BLaER1 treated with 17β-estradiol and CSF1 and Interleukin-3, amounts not matched to agents 10 nM and 100 nM (cell line): ENCODE measurements around the gene CCDC9.

ENCODE experiments used
- H3K27ac ChIP-seq, 11 experiments: shearing (Covaris generic); formaldehyde crosslinking; 2 replicates each; pipeline ENCODE4 v1.8.1; 2022
- H3K27me3 ChIP-seq, 11 experiments: shearing (Covaris generic); formaldehyde crosslinking; 2 replicates each; pipeline ENCODE4 v1.8.1; 2022
- H3K36me3 ChIP-seq, 11 experiments: shearing (Covaris generic); formaldehyde crosslinking; 2 replicates each; pipeline ENCODE4 v1.8.1; 2022
- H3K4me1 ChIP-seq, 10 experiments: shearing (Covaris generic); formaldehyde crosslinking; 2 replicates each; pipeline ENCODE4 v1.8.1; 2022
- H3K4me2 ChIP-seq, 11 experiments: shearing (Covaris generic); formaldehyde crosslinking; 2 replicates each; pipeline ENCODE4 v1.8.1; 2022
- H3K4me3 ChIP-seq, 10 experiments: shearing (Covaris generic); formaldehyde crosslinking; 2 replicates each; pipeline ENCODE4 v1.8.1; 2022
- H3K9ac ChIP-seq, 11 experiments: shearing (Covaris generic); formaldehyde crosslinking; 2 replicates each; pipeline ENCODE4 v1.8.1; 2022
- H3K9me3 ChIP-seq, 11 experiments: shearing (Covaris generic); formaldehyde crosslinking; replicated peaks in 1 of 11; 2 replicates each; pipeline ENCODE4 v1.8.1; 2022
- H4K20me1 ChIP-seq, 11 experiments: shearing (Covaris generic); formaldehyde crosslinking; 2 replicates each; pipeline ENCODE4 v1.8.1; 2022
- Cebpa-rat ChIP-seq, 11 experiments: shearing (Covaris generic); IDR thresholded peaks; 2 replicates each; pipeline ENCODE4 v1.8.1; 2022

CCDC9 gene

DNA sequence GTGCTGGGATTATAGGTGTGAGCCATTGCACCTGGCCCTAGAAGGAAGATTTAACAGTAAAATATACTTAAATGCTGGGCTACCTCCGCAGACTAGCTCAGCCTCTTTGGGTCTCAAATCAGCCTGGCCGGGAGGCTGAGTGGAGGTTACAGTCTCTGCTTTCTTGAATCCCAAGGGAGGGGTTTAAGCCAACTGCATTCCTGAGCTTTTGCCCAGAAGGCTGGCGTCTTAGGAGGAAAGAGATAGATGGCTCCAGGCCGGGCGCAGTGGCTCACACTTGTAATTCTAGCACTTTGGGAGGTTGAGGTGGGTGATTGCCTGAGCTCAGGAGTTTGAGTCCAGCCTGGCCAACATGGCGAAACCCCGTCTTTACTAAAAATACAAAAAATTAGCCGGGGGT is 52.7 kb downstream of the CCDC9 start:
- Histone ChIP-seq H3K9me3 (peaks cover 0 to 20% (median 0%) of the 10 kb centered on the region in 11 experiments; a peak in 6 of 22 replicates), H3K9ac (peak overlapping the region in 4 of 11 experiments; percentile 30 to 88 (median 80); a peak in 7 of 22 replicates), H3K27me3 (peaks cover 9 to 99% (median 83%) of the 10 kb centered on the region in 11 experiments), H3K36me3 (peaks cover 0 to 35% (median 0%) of the 10 kb centered on the region in 11 experiments; a peak in 6 of 22 replicates), H3K27ac (peak overlapping the region in 4 of 11 experiments; percentile 8 to 78 (median 62); a peak in 4 of 22 replicates), H3K4me2 (peak overlapping the region; percentile 69 to 95 (median 79)), H3K4me1 (peaks cover 20 to 79% (median 38%) of the 10 kb centered on the region in 10 experiments), H4K20me1 (peaks cover 0 to 12% (median 0%) of the 10 kb centered on the region in 11 experiments; a peak in 5 of 22 replicates), H3K4me3 (peak overlapping the region in 5 of 10 experiments; percentile 5 to 75 (median 66); a peak in 10 of 20 replicates)
- TF ChIP-seq Cebpa-rat (IDR thresholded peaks at IDR 0.05) = no peak

DNA sequence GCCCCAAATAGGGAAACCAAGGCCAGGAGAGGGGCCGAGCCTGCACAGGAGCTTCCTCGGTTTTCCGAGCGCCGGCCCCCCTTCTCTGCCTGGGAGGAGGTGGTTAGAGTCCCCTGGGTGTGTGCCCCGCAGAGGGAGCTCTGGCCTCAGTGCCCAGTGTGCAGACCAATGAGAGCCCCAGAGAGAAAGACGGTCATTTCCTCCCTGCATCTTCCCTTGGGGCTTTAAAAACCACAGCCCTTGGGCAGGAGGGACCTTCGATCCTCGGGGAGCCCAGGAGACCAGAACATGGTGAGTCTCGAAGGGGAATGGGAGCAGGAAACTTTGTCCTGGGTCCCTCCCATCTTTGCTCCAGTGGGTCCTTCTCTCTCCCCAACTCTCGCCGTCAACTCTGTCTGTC is 53.3 kb downstream of the CCDC9 start, which contains the start of gene C5AR1:
TSS of gene C5AR1 (plus strand) at position 254 of the 400 bp plus-strand sequence. CDS start at position 289, 35 bp downstream.
- TF ChIP-seq Cebpa-rat (IDR thresholded peaks at IDR 0.05) = no peak
- H3K27me3 ChIP-seq = peaks cover 3 to 96% (median 78%) of the 10 kb centered on the region in 11 experiments; a peak in 20 of 22 replicates
- H3K9me3 ChIP-seq = peaks cover 0 to 26% (median 0%) of the 10 kb centered on the region in 11 experiments; a peak in 7 of 22 replicates
- peak within 1 kb of the TSS in 5 of 11 experiments; percentile 8 to 78 (median 56); a peak in 10 of 22 replicates for H3K27ac ChIP-seq
- peaks cover 20 to 79% (median 37%) of the 10 kb centered on the region in 10 experiments for H3K4me1 ChIP-seq
- H4K20me1 ChIP-seq = peaks cover 0 to 12% (median 0%) of the 10 kb centered on the region in 11 experiments; a peak in 5 of 22 replicates
- peak within 1 kb of the TSS in 5 of 11 experiments; percentile 1 to 88 (median 72); a peak in 9 of 22 replicates for H3K9ac ChIP-seq
- H3K4me2 ChIP-seq = peak within 1 kb of the TSS; percentile 69 to 95 (median 79)
- H3K36me3 ChIP-seq = peaks cover 0 to 41% (median 0%) of the 10 kb centered on the region in 11 experiments; a peak in 6 of 22 replicates
- peak within 1 kb of the TSS in 6 of 10 experiments; percentile 6 to 75 (median 63); a peak in 10 of 20 replicates for H3K4me3 ChIP-seq

DNA sequence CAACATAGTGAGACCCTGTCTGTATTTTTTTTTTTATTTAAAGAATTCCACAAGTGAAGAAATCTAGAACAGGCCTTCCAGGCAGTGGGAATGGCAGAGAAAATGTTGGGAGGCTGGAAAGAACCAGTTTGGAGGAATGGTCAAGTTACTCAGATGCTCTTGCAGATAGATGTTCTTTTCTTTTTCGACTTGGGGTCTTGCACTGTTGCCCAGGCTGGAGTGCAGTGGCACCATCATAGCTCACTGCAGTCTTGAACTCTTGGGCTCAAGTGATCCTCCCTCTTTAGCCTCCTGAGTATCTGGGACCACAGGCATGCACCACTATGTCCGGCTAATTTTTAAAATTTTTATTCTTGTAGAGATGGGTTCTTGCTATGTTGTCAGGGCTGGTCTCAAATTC is 54.0 kb downstream of the CCDC9 start:
- peak overlapping the region in 3 of 11 experiments; percentile 56 to 78 (median 69); a peak in 7 of 22 replicates for H3K27ac ChIP-seq
- peaks cover 0 to 89% (median 70%) of the 10 kb centered on the region in 11 experiments; a peak in 19 of 22 replicates for H3K27me3 ChIP-seq
- peak overlapping the region in 4 of 11 experiments; percentile 30 to 88 (median 80); a peak in 7 of 22 replicates for H3K9ac ChIP-seq
- peak overlapping the region in 5 of 10 experiments; percentile 6 to 75 (median 66); a peak in 8 of 20 replicates for H3K4me3 ChIP-seq
- TF ChIP-seq Cebpa-rat (IDR thresholded peaks at IDR 0.05) = no peak
- peak overlapping the region in 9 of 11 experiments; percentile 28 to 95 (median 79); a peak in 16 of 22 replicates for H3K4me2 ChIP-seq
- peaks cover 0 to 12% (median 0%) of the 10 kb centered on the region in 11 experiments; a peak in 5 of 22 replicates for H4K20me1 ChIP-seq
- H3K9me3 ChIP-seq = peaks cover 0 to 31% (median 0%) of the 10 kb centered on the region in 11 experiments; a peak in 7 of 22 replicates
- H3K36me3 ChIP-seq = peaks cover 0 to 44% (median 0%) of the 10 kb centered on the region in 11 experiments; a peak in 6 of 22 replicates
- H3K4me1 ChIP-seq = peaks cover 20 to 79% (median 41%) of the 10 kb centered on the region in 10 experiments

DNA sequence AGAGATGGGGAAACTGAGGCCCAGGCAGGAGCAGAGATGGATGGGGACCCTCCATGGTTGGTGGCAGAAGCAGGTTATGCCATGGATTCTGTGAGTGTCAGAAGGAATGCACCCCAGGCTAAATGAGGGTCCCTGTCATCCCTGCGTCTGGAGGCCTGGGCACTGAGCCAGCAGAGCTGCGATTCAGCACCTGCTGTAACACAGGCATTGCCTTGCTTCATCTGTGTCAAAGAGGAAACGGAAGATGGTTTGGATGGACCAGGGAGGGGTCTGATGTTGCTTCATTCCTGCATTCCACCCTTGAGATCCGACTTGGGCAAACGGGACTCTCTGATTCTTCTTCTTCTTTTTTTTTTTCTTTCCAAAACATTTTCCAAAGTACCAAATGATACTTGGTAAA is 54.5 kb downstream of the CCDC9 start:
- peaks cover 0 to 31% (median 0%) of the 10 kb centered on the region in 11 experiments; a peak in 7 of 22 replicates for H3K9me3 ChIP-seq
- H3K36me3 ChIP-seq = peaks cover 0 to 45% (median 0%) of the 10 kb centered on the region in 11 experiments; a peak in 6 of 22 replicates
- H3K9ac ChIP-seq = peak overlapping the region in 3 of 11 experiments; percentile 72 to 88 (median 87); a peak in 6 of 22 replicates
- peaks cover 20 to 80% (median 44%) of the 10 kb centered on the region in 10 experiments for H3K4me1 ChIP-seq
- H3K4me3 ChIP-seq = peak overlapping the region in 4 of 10 experiments; percentile 60 to 75 (median 70); a peak in 9 of 20 replicates
- peak overlapping the region in 3 of 11 experiments; percentile 56 to 78 (median 69); a peak in 5 of 22 replicates for H3K27ac ChIP-seq
- H3K27me3 ChIP-seq = peaks cover 0 to 84% (median 65%) of the 10 kb centered on the region in 11 experiments; a peak in 19 of 22 replicates
- TF ChIP-seq Cebpa-rat (IDR thresholded peaks at IDR 0.05) = peak in 4 of 11 experiments; percentile 36 to 60 (median 48); a peak in 4 of 22 replicates
- peak overlapping the region in 9 of 11 experiments; percentile 25 to 95 (median 76); a peak in 16 of 22 replicates for H3K4me2 ChIP-seq
- H4K20me1 ChIP-seq = peaks cover 0 to 12% (median 0%) of the 10 kb centered on the region in 11 experiments; a peak in 5 of 22 replicates

DNA sequence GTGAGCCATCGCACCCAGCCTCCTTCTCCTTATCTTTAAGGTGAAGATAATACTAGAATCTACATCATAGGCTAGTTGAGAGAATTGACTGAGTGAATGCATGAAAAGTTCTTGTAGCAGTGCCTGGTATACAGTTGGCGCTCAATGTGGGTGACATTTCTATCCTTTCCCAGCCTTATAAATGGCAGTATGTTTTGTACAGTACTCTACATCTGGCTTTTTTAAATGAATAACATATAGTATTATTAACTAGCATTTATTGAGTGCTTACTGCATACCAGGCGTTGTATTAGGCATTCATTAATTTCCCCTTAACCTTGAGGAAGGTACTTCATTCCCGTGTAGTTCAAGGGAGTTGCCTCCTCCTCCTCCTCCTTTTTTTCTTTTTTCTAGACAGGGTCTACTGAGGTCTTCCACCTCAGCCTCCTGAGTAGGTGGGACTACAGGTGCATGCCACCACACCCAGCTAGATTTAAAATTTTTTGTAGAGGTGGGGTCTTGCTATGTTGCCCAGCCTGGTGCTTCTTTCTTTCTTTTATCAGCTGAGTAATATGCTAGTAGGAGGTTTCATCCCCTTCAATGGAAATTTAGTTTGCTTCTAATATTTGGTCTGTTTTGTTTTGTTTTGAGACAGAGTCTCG is 56.2 kb downstream of the CCDC9 start:
- peaks cover 0 to 36% (median 0%) of the 10 kb centered on the region in 11 experiments; a peak in 7 of 22 replicates for H3K9me3 ChIP-seq
- peak overlapping the region in 3 of 11 experiments; percentile 79 to 95 (median 94); a peak in 6 of 22 replicates for H3K4me2 ChIP-seq
- peaks cover 0 to 12% (median 0%) of the 10 kb centered on the region in 11 experiments; a peak in 5 of 22 replicates for H4K20me1 ChIP-seq
- peak overlapping the region in 3 of 10 experiments; percentile 66 to 75 (median 73); a peak in 6 of 20 replicates for H3K4me3 ChIP-seq
- peaks cover 0 to 61% (median 0%) of the 10 kb centered on the region in 11 experiments; a peak in 6 of 22 replicates for H3K36me3 ChIP-seq
- peak overlapping the region in 2 of 11 experiments; percentile 87 to 88; a peak in 4 of 22 replicates for H3K9ac ChIP-seq
- H3K4me1 ChIP-seq = peaks cover 20 to 91% (median 48%) of the 10 kb centered on the region in 10 experiments
- H3K27me3 ChIP-seq = peaks cover 0 to 67% (median 49%) of the 10 kb centered on the region in 11 experiments; a peak in 19 of 22 replicates
- TF ChIP-seq Cebpa-rat (IDR thresholded peaks at IDR 0.05) = no peak
- peak overlapping the region in 2 of 11 experiments; percentile 69 to 78; a peak in 3 of 22 replicates for H3K27ac ChIP-seq

DNA sequence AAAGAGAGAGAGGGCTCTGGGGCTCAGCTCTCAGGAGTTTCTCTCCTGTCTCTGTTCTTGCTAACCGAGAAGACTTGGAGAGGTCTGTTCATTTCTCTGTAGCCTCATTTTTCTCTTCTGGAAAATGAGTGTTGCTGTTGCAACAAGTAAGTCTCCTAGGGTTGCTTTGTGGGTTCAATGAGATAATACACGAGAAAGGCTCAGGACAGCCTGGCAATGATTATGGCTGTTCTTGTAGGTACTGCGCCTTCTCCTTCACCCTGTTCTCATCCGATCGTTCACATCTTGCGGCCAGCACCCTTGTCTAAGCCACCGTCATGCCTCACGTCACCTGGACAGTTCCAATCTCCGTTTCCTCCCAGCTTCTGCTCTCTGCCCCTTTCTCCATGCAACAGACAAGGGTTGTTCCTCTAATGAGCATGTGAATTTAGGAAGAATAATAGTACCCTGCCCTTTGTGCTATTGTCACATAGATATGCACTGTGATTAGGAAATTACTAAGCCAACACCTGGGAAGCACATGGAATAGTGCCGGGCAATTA is 57.5 kb downstream of the CCDC9 start:
- no peak for TF ChIP-seq Cebpa-rat (IDR thresholded peaks at IDR 0.05)
- H4K20me1 ChIP-seq = peaks cover 0 to 12% (median 0%) of the 10 kb centered on the region in 11 experiments; a peak in 5 of 22 replicates
- peak overlapping the region in 3 of 11 experiments; percentile 65 to 78 (median 71); a peak in 5 of 22 replicates for H3K27ac ChIP-seq
- peak overlapping the region in 2 of 11 experiments; percentile 87 to 88; a peak in 2 of 22 replicates for H3K9ac ChIP-seq
- H3K4me2 ChIP-seq = peak overlapping the region in 4 of 11 experiments; percentile 13 to 95 (median 86); a peak in 6 of 22 replicates
- peaks cover 13 to 92% (median 38%) of the 10 kb centered on the region in 10 experiments for H3K4me1 ChIP-seq
- H3K27me3 ChIP-seq = peaks cover 0 to 54% (median 35%) of the 10 kb centered on the region in 11 experiments; a peak in 19 of 22 replicates
- H3K36me3 ChIP-seq = peaks cover 0 to 75% (median 0%) of the 10 kb centered on the region in 11 experiments; a peak in 6 of 22 replicates
- H3K9me3 ChIP-seq = peaks cover 0 to 36% (median 0%) of the 10 kb centered on the region in 11 experiments; a peak in 7 of 22 replicates
- H3K4me3 ChIP-seq = peak overlapping the region in 3 of 10 experiments; percentile 66 to 75 (median 73); a peak in 6 of 20 replicates

DNA sequence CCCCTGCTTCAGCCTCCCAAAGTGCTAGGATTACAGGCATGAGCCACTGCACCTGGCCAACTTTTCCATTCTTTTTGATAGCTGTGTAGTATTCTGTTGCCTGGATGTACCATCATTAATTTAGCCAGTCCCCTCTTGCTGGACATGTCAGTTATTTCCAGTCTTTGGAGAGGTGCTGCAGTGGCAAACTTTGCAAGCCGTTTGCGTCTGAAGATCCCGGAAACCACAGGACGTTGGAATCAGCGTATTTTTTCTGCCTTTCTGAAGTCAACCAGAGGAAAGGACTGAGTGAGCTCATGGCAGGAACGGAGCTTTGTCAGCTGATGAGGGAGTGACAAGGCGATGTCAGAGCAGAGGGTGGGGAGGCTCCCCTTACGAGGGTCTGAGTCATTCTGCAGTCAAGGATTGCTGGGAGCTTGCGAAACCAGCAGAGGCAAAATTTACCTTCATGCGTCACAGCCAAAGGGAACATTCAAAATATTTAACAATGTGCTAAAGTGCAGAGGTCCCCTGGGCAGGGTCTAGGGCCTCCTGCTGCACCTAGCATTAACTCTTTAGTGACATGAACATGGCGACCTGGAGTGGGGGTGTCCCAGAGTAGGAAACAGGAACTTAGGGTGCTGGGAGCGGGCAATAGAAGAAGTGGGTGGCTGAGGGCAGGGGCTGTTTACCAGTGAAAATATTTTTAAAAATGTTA is 58.9 kb downstream of the CCDC9 start:
- peak overlapping the region in 5 of 11 experiments; percentile 46 to 78 (median 66); a peak in 10 of 22 replicates for H3K27ac ChIP-seq
- H3K4me3 ChIP-seq = peak overlapping the region in 3 of 10 experiments; percentile 66 to 75 (median 73); a peak in 3 of 20 replicates
- peaks cover 0 to 92% (median 25%) of the 10 kb centered on the region in 10 experiments; a peak in 16 of 20 replicates for H3K4me1 ChIP-seq
- H3K27me3 ChIP-seq = peaks cover 0 to 39% (median 21%) of the 10 kb centered on the region in 11 experiments; a peak in 17 of 22 replicates
- peaks cover 0 to 44% (median 0%) of the 10 kb centered on the region in 11 experiments; a peak in 8 of 22 replicates for H3K9me3 ChIP-seq
- peak overlapping the region in 8 of 11 experiments; percentile 5 to 95 (median 57); a peak in 13 of 22 replicates for H3K4me2 ChIP-seq
- peak; percentile 69 to 97 (median 82); a peak in 20 of 22 replicates for TF ChIP-seq Cebpa-rat (IDR thresholded peaks at IDR 0.05)
- peaks cover 0 to 89% (median 0%) of the 10 kb centered on the region in 11 experiments; a peak in 7 of 22 replicates for H3K36me3 ChIP-seq
- H4K20me1 ChIP-seq = peaks cover 0 to 7% (median 0%) of the 10 kb centered on the region in 11 experiments; a peak in 3 of 22 replicates
- H3K9ac ChIP-seq = peak overlapping the region in 4 of 11 experiments; percentile 23 to 69 (median 55); a peak in 6 of 22 replicates
